Liver (tissue), 3 donors: ENCODE data around the gene KRT81.

Experiments
- ATF3 ChIP-seq: IDR thresholded peaks from 2 replicates; pipeline ENCODE4 v1.6.1; 2016; ENCODE audit warnings: antibody characterized with exemption
- EGR1 ChIP-seq, 2 donors: IDR thresholded peaks; 2 replicates each; pipeline ENCODE4 v1.6.1; 2016 to 2018; ENCODE audit warnings: antibody characterized with exemption in 2 of 2, low read depth in 2 of 2
- FOXA1 ChIP-seq: IDR thresholded peaks from 2 replicates; pipeline ENCODE4 v1.6.1; 2016; ENCODE audit warnings: antibody characterized with exemption
- GABPA ChIP-seq, 2 donors: IDR thresholded peaks in 1 of 2; conservative IDR thresholded peaks in 1 of 2; 2 replicates each; pipeline ENCODE4 v1.6.1; 2016; ENCODE audit warnings: antibody characterized with exemption in 2 of 2, mild to moderate bottlenecking in 1 of 2, moderate library complexity in 1 of 2
- JUND ChIP-seq, 2 donors: IDR thresholded peaks; 2 replicates each; pipeline ENCODE4 v1.6.1; 2016; ENCODE audit warnings: antibody characterized with exemption in 2 of 2
- RAD21 ChIP-seq, 2 donors: IDR thresholded peaks; 2 replicates each; pipeline ENCODE4 v1.6.1; 2016; ENCODE audit warnings: antibody characterized with exemption in 2 of 2, mild to moderate bottlenecking in 2 of 2
- RXRA ChIP-seq, 2 donors: IDR thresholded peaks; 2 replicates each; pipeline ENCODE4 v1.6.1; 2017 to 2018; ENCODE audit warnings: antibody characterized with exemption in 2 of 2, mild to moderate bottlenecking in 1 of 2
- SP1 ChIP-seq: IDR thresholded peaks from 2 replicates; pipeline ENCODE4 v1.6.1; 2018; ENCODE audit warnings: antibody characterized with exemption, mild to moderate bottlenecking
- TAF1 ChIP-seq: conservative IDR thresholded peaks from 2 replicates; pipeline ENCODE4 v1.6.1; 2016; ENCODE audit warnings: antibody characterized with exemption, mild to moderate bottlenecking
- YY1 ChIP-seq: IDR thresholded peaks from 2 replicates; pipeline ENCODE4 v1.6.1; 2016; ENCODE audit warnings: antibody characterized with exemption, mild to moderate bottlenecking
- TF ChIP-seq, protein P1 (sequence below): IDR thresholded peaks from 2 replicates; pipeline ENCODE4 v1.6.1; 2016; ENCODE audit warnings: antibody characterized with exemption
- TF ChIP-seq, protein P2 (sequence below): fragments of 150-350 bp; IDR thresholded peaks from 2 replicates; pipeline ENCODE4 v1.5.1; 2017; ENCODE audit warnings: improper control_type of control experiment, low read depth, low read length; ENCODE audit not compliant: missing input control
- TF ChIP-seq, protein P3 (sequence below): IDR thresholded peaks from 2 replicates; pipeline ENCODE4 v1.6.1; 2016; ENCODE audit warnings: antibody characterized with exemption
- TF ChIP-seq, protein P4 (sequence below): IDR thresholded peaks from 2 replicates; pipeline ENCODE4 v1.6.1; 2016; ENCODE audit warnings: antibody characterized with exemption, mild to moderate bottlenecking
- donor health status: healthy.
- donor health status: healthy.

GRCh38 chr12:52327052-52327829, 35.9 kb upstream of the KRT81 start:
- TF ChIP-seq, protein P1, sequence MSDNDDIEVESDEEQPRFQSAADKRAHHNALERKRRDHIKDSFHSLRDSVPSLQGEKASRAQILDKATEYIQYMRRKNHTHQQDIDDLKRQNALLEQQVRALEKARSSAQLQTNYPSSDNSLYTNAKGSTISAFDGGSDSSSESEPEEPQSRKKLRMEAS: no peak
- TF ChIP-seq GABPA (IDR thresholded peaks at IDR 0.05 in 1 of 2, conservative IDR thresholded peaks at IDR 0.05 in 1 of 2) (no peak), ATF3 (peak; percentile 66), FOXA1 (no peak), EGR1 (IDR thresholded peaks at IDR 0.05; ENCODE audit: low read depth in 2 of 2) (no peak), SP1 (peak; percentile 7), TAF1 (no peak), RXRA (IDR thresholded peaks at IDR 0.05) (no peak), RAD21 (IDR thresholded peaks at IDR 0.05) (peak; percentile 85 to 91), JUND (IDR thresholded peaks at IDR 0.05) (peak; percentile 67 to 83), YY1 (no peak)
- TF ChIP-seq, protein P2, sequence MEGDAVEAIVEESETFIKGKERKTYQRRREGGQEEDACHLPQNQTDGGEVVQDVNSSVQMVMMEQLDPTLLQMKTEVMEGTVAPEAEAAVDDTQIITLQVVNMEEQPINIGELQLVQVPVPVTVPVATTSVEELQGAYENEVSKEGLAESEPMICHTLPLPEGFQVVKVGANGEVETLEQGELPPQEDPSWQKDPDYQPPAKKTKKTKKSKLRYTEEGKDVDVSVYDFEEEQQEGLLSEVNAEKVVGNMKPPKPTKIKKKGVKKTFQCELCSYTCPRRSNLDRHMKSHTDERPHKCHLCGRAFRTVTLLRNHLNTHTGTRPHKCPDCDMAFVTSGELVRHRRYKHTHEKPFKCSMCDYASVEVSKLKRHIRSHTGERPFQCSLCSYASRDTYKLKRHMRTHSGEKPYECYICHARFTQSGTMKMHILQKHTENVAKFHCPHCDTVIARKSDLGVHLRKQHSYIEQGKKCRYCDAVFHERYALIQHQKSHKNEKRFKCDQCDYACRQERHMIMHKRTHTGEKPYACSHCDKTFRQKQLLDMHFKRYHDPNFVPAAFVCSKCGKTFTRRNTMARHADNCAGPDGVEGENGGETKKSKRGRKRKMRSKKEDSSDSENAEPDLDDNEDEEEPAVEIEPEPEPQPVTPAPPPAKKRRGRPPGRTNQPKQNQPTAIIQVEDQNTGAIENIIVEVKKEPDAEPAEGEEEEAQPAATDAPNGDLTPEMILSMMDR: peak; percentile 92
- TF ChIP-seq, protein P3, sequence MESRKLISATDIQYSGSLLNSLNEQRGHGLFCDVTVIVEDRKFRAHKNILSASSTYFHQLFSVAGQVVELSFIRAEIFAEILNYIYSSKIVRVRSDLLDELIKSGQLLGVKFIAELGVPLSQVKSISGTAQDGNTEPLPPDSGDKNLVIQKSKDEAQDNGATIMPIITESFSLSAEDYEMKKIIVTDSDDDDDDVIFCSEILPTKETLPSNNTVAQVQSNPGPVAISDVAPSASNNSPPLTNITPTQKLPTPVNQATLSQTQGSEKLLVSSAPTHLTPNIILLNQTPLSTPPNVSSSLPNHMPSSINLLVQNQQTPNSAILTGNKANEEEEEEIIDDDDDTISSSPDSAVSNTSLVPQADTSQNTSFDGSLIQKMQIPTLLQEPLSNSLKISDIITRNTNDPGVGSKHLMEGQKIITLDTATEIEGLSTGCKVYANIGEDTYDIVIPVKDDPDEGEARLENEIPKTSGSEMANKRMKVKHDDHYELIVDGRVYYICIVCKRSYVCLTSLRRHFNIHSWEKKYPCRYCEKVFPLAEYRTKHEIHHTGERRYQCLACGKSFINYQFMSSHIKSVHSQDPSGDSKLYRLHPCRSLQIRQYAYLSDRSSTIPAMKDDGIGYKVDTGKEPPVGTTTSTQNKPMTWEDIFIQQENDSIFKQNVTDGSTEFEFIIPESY: no peak
- TF ChIP-seq, protein P4, sequence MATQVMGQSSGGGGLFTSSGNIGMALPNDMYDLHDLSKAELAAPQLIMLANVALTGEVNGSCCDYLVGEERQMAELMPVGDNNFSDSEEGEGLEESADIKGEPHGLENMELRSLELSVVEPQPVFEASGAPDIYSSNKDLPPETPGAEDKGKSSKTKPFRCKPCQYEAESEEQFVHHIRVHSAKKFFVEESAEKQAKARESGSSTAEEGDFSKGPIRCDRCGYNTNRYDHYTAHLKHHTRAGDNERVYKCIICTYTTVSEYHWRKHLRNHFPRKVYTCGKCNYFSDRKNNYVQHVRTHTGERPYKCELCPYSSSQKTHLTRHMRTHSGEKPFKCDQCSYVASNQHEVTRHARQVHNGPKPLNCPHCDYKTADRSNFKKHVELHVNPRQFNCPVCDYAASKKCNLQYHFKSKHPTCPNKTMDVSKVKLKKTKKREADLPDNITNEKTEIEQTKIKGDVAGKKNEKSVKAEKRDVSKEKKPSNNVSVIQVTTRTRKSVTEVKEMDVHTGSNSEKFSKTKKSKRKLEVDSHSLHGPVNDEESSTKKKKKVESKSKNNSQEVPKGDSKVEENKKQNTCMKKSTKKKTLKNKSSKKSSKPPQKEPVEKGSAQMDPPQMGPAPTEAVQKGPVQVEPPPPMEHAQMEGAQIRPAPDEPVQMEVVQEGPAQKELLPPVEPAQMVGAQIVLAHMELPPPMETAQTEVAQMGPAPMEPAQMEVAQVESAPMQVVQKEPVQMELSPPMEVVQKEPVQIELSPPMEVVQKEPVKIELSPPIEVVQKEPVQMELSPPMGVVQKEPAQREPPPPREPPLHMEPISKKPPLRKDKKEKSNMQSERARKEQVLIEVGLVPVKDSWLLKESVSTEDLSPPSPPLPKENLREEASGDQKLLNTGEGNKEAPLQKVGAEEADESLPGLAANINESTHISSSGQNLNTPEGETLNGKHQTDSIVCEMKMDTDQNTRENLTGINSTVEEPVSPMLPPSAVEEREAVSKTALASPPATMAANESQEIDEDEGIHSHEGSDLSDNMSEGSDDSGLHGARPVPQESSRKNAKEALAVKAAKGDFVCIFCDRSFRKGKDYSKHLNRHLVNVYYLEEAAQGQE: no peak
